Measurements from ENCODE around the gene CHMP4A. TPM values are rescaled to one million over a fixed set of nuclear protein-coding genes. Genes with fewer than 3 reads are reported as not detected.

Gene CHMP4A
- total and polyA plus RNA-seq, 2 of the 13 experiments (the other 11 are each of a cell fraction or from before 2014, with no cell fraction given), result 83.6 to 113 TPM

- no peak for TF ChIP-seq RNF219 (CRISPR knock-in tag; IDR thresholded peaks at IDR 0.05)
- TF ChIP-seq MLLT10 (CRISPR knock-in tag; IDR thresholded peaks at IDR 0.05), result no peak
Observed at GRCh38 chr14:24247422-24247821, 34.1 kb upstream of the CHMP4A start (continued).

- no peaks in the 10 kb centered on the region for H4K20me1 ChIP-seq (ENCODE audit: insufficient read depth, low read length)
- H3K36me3 ChIP-seq (replicated peaks in 1 of 2; ENCODE audit: control insufficient read depth in 1 of 2, insufficient read depth in 2 of 2, low read length in 2 of 2), result no peaks in the 10 kb centered on the region
- H3K27me3 ChIP-seq (ENCODE audit: control insufficient read depth in 1 of 2, insufficient read depth in 2 of 2, low read length in 2 of 2), result no peaks in the 10 kb centered on the region; a peak in 1 of 5 replicates
- H3K9me3 ChIP-seq (ENCODE audit: low read length), result no peaks in the 10 kb centered on the region
- no peak overlapping the region for H3K27ac ChIP-seq (ENCODE audit: extremely low read length, insufficient read depth, low read length)
- ChIA-PET CTCF (ENCODE audit: low intra/inter-chr PET ratio, low total read pairs) (no interaction called here), POLR2A (interaction anchor here (0.6 to 18.0 kb wide), 10 partner anchors 8 to 133 kb away, joined by 3 to 850 read pairs (median 4); partner anchors contain the start of genes CHMP4A, CIDEB, DHRS1 and LTB4R)
- intact Hi-C loops (cut with micrococcal nuclease; ENCODE audit: unreplicated experiment), result no loop called here
- no TSS peak for BruUV-seq (replicated peaks)
- in situ Hi-C loops (cut with HindIII; ENCODE audit: extremely low pct_ligation_motif_present, low pct_unique_long_range_greater_than_20kb), result loop anchor here (10.0 kb wide), 1 partner anchor 188 kb away; no protein-coding TSS in a partner anchor
- DNase-seq (ENCODE audit: low spot score) (no peak), FAIRE-seq (no peak), ATAC-seq (no peak)
- H3K4me2 ChIP-seq (ENCODE audit: low read depth, low read length), result no peak overlapping the region
- H3K4me1 ChIP-seq (ENCODE audit: insufficient read depth, low read length), result peaks cover 26% of the 10 kb centered on the region
- H3K79me2 ChIP-seq (ENCODE audit: insufficient read depth, low read length), result peaks cover 2% of the 10 kb centered on the region
- H3K4me3 ChIP-seq (replicated peaks in 1 of 3; ENCODE audit: insufficient read depth in 1 of 3, low read depth in 2 of 3, low read length in 3 of 3), result no peak overlapping the region
- H2AFZ ChIP-seq (ENCODE audit: low read length), result no peak overlapping the region
- TF ChIP-seq MAFF (IDR thresholded peaks at IDR 0.05; ENCODE audit: low read depth, low read length) (0 out of 2 replicates have a peak, but pooled peaks have one; percentile 19), MAFK (conservative IDR thresholded peaks at IDR 0.05 in 1 of 2, IDR thresholded peaks at IDR 0.05 in 1 of 2; ENCODE audit: low read length in 2 of 2) (peak; percentile 21 to 47; a peak in 2 of 4 replicates), ZNF710 (CRISPR knock-in tag; IDR thresholded peaks at IDR 0.05; ENCODE audit: borderline replicate concordance) (no peak)
- WGBS (ENCODE audit: low lambda C conversion rate), result 86% methylated on average over 3 of the region's 3 CpGs
- no peak overlapping the region for H3K9ac ChIP-seq (ENCODE audit: insufficient read depth, low read depth, low read length)
Observed at GRCh38 chr14:24246765-24247212, 33.5 kb upstream of the CHMP4A start.

Measured in HepG2 (cell line).